K562 (cell line): ENCODE results near the gene CRYZL1. TPM values are rescaled to one million over a fixed set of nuclear protein-coding genes. Genes with fewer than 3 reads are reported as not detected.

Experiments used
- ATAC-seq: fragments of 200-7000 bp; cut with Tn5 transposase; 3 replicates; pipeline ENCODE4 v1.9.1; 2020; ENCODE audit warnings: moderate library complexity
- BruUV-seq: library from RNA; stranded (reverse); fragments of 400-500 nt; replicated peaks from 2 replicates; lab custom pipeline; 2021; lab: Mats Ljungman, UMichigan
- CTCF ChIA-PET: fragments of 300-600 bp; formaldehyde crosslinking; extraction: SDS; loops from one replicate; lab custom pipeline; 2021; ENCODE audit warnings: low intra/inter-chr PET ratio; lab: Yijun Ruan, JAX
- POLR2A ChIA-PET: fragments of 300-600, 350-650 bp; sonication (Branson Sonifier 250); formaldehyde crosslinking; extraction: SDS; loops from one replicate; lab custom pipeline; 2021; ENCODE audit warnings: antibody characterized with exemption, inconsistent platforms; lab: Yijun Ruan, JAX
- DNase-seq, 4 experiments: peaks; one replicate each; pipeline versions ENCODE4 v3.0.0 to v3.0.0-alpha.2; 2011 to 2018; ENCODE audit warnings: low spot score in 3 of 4, mixed read lengths in 3 of 4; ENCODE audit errors: extremely low read depth in 1 of 4
- FAIRE-seq: peaks from 2 replicates; lab custom pipeline; 2011; peaks lifted over from hg19 to GRCh38; lab: Jason Lieb, UNC
- H2AFZ ChIP-seq: 2 replicates; pipeline ENCODE4 v1.6.0; 2011; ENCODE audit warnings: low read depth, low read length, control low read depth, inconsistent platforms
- H3K27ac ChIP-seq: fragments of 200-600 bp; 3 replicates; pipeline ENCODE4 v1.8.0; 2011; ENCODE audit warnings: low read depth, mild to moderate bottlenecking, control low read depth, inconsistent platforms, low read length, moderate library complexity, mixed read lengths; ENCODE audit errors: extremely low read depth
- H3K27me3 ChIP-seq, 2 experiments: fragments of 300-600 bp in 1 of 2; 2 replicates in 1 of 2; 3 replicates in 1 of 2; pipeline versions ENCODE4 v1.6.0 to v1.8.0; 2011; ENCODE audit warnings: inconsistent platforms in 2 of 2, low read length in 2 of 2, mild to moderate bottlenecking in 1 of 2, mixed read lengths in 1 of 2, moderate library complexity in 1 of 2; ENCODE audit not compliant: control insufficient read depth in 2 of 2, insufficient read depth in 2 of 2
- H3K36me3 ChIP-seq: fragments of 300-600 bp; 3 replicates; pipeline ENCODE4 v1.8.0; 2011; ENCODE audit warnings: mild to moderate bottlenecking, low read length, inconsistent platforms; ENCODE audit not compliant: control insufficient read depth, insufficient read depth
- H3K4me1 ChIP-seq, 2 experiments: fragments of 200-600 bp in 1 of 2; replicated peaks in 1 of 2; 2 replicates in 1 of 2; 3 replicates in 1 of 2; pipeline versions ENCODE4 v1.5.1 to v1.8.0; 2011; ENCODE audit warnings: inconsistent platforms in 2 of 2, low read length in 2 of 2, mild to moderate bottlenecking in 1 of 2, mixed read lengths in 1 of 2, moderate library complexity in 1 of 2; ENCODE audit not compliant: control insufficient read depth in 2 of 2, insufficient read depth in 2 of 2
- H3K4me2 ChIP-seq: 2 replicates; pipeline ENCODE4 v1.6.1; 2011; ENCODE audit warnings: low read length, control low read depth, inconsistent platforms, mixed read lengths; ENCODE audit not compliant: insufficient read depth
- H3K4me3 ChIP-seq: fragments of 200-600 bp; sonication (generic), shearing (Covaris generic); 2 replicates; pipeline ENCODE4 v1.5.1; 2016; ENCODE audit warnings: control low read depth, inconsistent platforms
- H3K79me2 ChIP-seq: fragments of 200-600 bp; 3 replicates; pipeline ENCODE4 v1.8.0; 2011; ENCODE audit warnings: low read length, inconsistent platforms; ENCODE audit not compliant: control insufficient read depth, insufficient read depth
- H3K9ac ChIP-seq, 2 experiments: 2 replicates each; pipeline versions ENCODE4 v1.6.0 to v1.6.1; 2011; ENCODE audit warnings: low read depth in 2 of 2, low read length in 2 of 2, control low read depth in 1 of 2, inconsistent platforms in 1 of 2, mild to moderate bottlenecking in 1 of 2, mixed read lengths in 1 of 2; ENCODE audit not compliant: insufficient read depth in 1 of 2
- H3K9me1 ChIP-seq: one replicate; pipeline ENCODE4 v1.6.0; 2011; ENCODE audit warnings: inconsistent platforms, mild to moderate bottlenecking, low read length, moderate library complexity; ENCODE audit not compliant: control insufficient read depth, insufficient read depth
- H3K9me3 ChIP-seq: replicated peaks from 2 replicates; pipeline ENCODE4 v1.5.1; 2011; ENCODE audit warnings: low read depth, low read length, inconsistent platforms; ENCODE audit not compliant: control insufficient read depth, insufficient read depth
- H4K20me1 ChIP-seq: replicated peaks from 2 replicates; pipeline ENCODE4 v1.6.1; 2011; ENCODE audit warnings: low read length, inconsistent platforms, mixed read lengths; ENCODE audit not compliant: control insufficient read depth, insufficient read depth
- ADNP ChIP-seq: fragments of 200-800 bp; sonication (Bioruptor generic); IDR thresholded peaks from 2 replicates; pipeline ENCODE4 v1.6.1; 2016; ENCODE audit warnings: missing genetic modification characterization, missing compliant biosample characterization
- CHD1 ChIP-seq: fragments of 200-600 bp; sonication (generic); IDR thresholded peaks from one replicate; pipeline ENCODE4 v1.6.1; 2012; ENCODE audit warnings: mild to moderate bottlenecking, moderate library complexity, low read length, inconsistent platforms
- EP400 ChIP-seq: fragments of 450-650 bp; IDR thresholded peaks from 2 replicates; pipeline ENCODE4 v1.6.1; 2017; ENCODE audit warnings: antibody characterized with exemption, mild to moderate bottlenecking, moderate library complexity
- HMBOX1 ChIP-seq: sonication (generic); IDR thresholded peaks from 2 replicates; pipeline ENCODE4 v1.6.1; 2016
- KDM4B ChIP-seq, 2 experiments: fragments of 450-650 bp in 1 of 2; sonication (generic) in 1 of 2; IDR thresholded peaks; 2 replicates each; pipeline ENCODE4 v1.6.1; 2016 to 2017; ENCODE audit warnings: borderline replicate concordance in 2 of 2, antibody characterized with exemption in 1 of 2, low read depth in 1 of 2, mild to moderate bottlenecking in 1 of 2
- NR3C1 ChIP-seq: sonication (generic); formaldehyde crosslinking; IDR thresholded peaks from 2 replicates; pipeline ENCODE4 v1.8.1; 2022; ENCODE audit warnings: missing genetic modification reagents
- RBFOX2 ChIP-seq: fragments of 200-400 bp; formaldehyde crosslinking; IDR thresholded peaks from 2 replicates; pipeline ENCODE4 v1.6.1; 2017; ENCODE audit warnings: low read depth, mild to moderate bottlenecking, low read length, moderate library complexity
- RBM25 ChIP-seq: fragments of 200-400 bp; formaldehyde crosslinking; IDR thresholded peaks from 2 replicates; pipeline ENCODE4 v1.6.1; 2018; ENCODE audit warnings: low read length, low read depth, moderate library complexity; ENCODE audit not compliant: severe bottlenecking
- RBM34 ChIP-seq: fragments of 200-400 bp; formaldehyde crosslinking; IDR thresholded peaks from 2 replicates; pipeline ENCODE4 v1.6.1; 2018; ENCODE audit warnings: low read length, borderline replicate concordance; ENCODE audit not compliant: insufficient read depth
- SMARCE1 ChIP-seq: fragments of 450-650 bp; IDR thresholded peaks from 2 replicates; pipeline ENCODE4 v1.7.1; 2016; ENCODE audit warnings: mild to moderate bottlenecking
- ZNF146 ChIP-seq: IDR thresholded peaks from one replicate; pipeline ENCODE4 v1.6.1; 2018; ENCODE audit warnings: missing compliant biosample characterization; ENCODE audit not compliant: unreplicated experiment
- WGBS: fragments of 100-300 bp; shearing (Covaris generic); methylation state at CpG from one replicate; pipeline ENCODE4 v1.1.6; 2016; ENCODE audit warnings: low coverage, mixed read lengths; ENCODE audit not compliant: insufficient coverage; ENCODE audit errors: missing lambda C conversion rate; 5-methylcytosine and 5-hydroxymethylcytosine counted together
- in situ Hi-C: fragments of 300-500 bp; cut with MboI; formaldehyde crosslinking; loops from 4 replicates; pipeline ENCODE4 v1.15.0; 2018; ENCODE audit warnings: inconsistent platforms, mixed read lengths
- intact Hi-C: fragments of 100-400 bp; cut with micrococcal nuclease; formaldehyde crosslinking; loops from 2 replicates; pipeline ENCODE4 v1.14.2; 2022
- polyA plus RNA-seq, 8 experiments: library from polyadenylated mRNA; depleted of rRNA in 4 of 8; stranded (reverse) in 5 of 8; unstranded in 3 of 8; fragments of >200 nt; fragmentation: Nextera tagmentation in 2 of 8; fragmentation: Illumina TruSeq in 1 of 8; extraction: Ambion mirVana in 2 of 8; extraction: Trizol in 1 of 8; gene quantifications; 2 replicates each; pipeline versions ENCODE4 v1.2.1 to v1.2.3, GENCODE V29; 2011 to 2014; ENCODE audit warnings: inconsistent platforms in 1 of 8, missing spikeins in 1 of 8
- total RNA-seq, 7 experiments: library from RNA; depleted of rRNA in 6 of 7; stranded (reverse); fragments of >200 nt in 6 of 7; fragmentation: Illumina TruSeq in 2 of 7; extraction: Trizol in 2 of 7; gene quantifications; 2 replicates each; pipeline versions ENCODE4 v1.2.1 to v1.2.3, GENCODE V29; 2011 to 2021; ENCODE audit warnings: low replicate concordance in 1 of 7

The CRYZL1 gene
- total and polyA plus RNA-seq, 9 of the 15 experiments (the other 6 are each of a cell fraction or from before 2014, with no cell fraction given): 19.9 to 98.2 (median 39.2) TPM

DNA sequence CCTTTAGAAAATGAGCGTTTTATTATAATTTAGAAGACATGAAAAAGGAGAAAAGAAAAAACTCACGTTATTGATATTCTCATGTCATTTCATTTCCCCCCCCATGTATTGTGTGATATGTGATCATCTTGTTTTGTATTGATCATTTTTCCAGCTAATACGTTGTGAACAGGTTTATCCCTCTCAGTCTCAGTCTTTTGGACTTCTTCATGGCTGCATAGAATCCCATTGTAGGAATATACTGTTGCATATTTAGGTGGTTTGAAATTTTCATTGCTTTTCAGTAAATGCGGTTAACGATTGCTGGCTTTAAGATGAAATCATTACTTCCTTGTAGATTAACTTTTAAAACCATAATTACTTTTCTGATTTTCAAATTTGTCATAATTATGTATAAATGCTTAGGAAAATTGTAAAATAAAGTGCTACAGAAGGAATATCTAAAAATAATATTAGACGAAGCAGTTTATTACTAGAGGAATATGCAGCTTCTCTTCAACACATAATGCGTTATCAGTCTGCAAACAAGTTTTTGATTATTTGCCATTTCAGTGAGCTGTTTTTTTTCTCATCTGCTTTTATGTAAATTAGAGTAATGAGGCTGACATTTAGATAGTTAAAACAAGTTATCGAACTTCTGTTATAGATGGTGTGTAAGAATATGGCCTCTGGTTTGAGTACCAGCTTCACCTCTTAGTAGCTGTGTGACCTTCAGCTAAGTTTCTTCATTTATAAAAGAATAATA, 96.9 kb downstream of the CRYZL1 start:
- peak overlapping the region; percentile 99 for H3K27ac ChIP-seq
- POLR2A ChIA-PET: interaction anchor here (0.6 to 6.9 kb wide), 13 partner anchors 9 to 214 kb away, joined by 3 to 99 read pairs (median 4); partner anchors contain the start of genes DONSON and TMEM50B

More for the DNA sequence above, 96.9 kb downstream of the CRYZL1 start:
- peak overlapping the region; percentile 2 to 98; a peak in 3 of 4 replicates for H3K9ac ChIP-seq
- peaks cover 3 to 13% of the 10 kb centered on the region in 2 experiments; a peak in 3 of 5 replicates for H3K4me1 ChIP-seq
- no peak for ATAC-seq
- CTCF ChIA-PET: no interaction called here
- H3K4me2 ChIP-seq: peak overlapping the region; percentile 94
- no peak for FAIRE-seq
- peaks cover 60% of the 10 kb centered on the region for H3K36me3 ChIP-seq
- H3K79me2 ChIP-seq: peaks cover 98% of the 10 kb centered on the region
- H3K9me3 ChIP-seq: no peaks in the 10 kb centered on the region; the same call in 1 of the 2 replicates
- no peak overlapping the region for H2AFZ ChIP-seq
- intact Hi-C loops (loop anchor here (5.0 kb wide), 3 partner anchors 142 to 348 kb away; partner anchors contain the start of gene IFNGR2), in situ Hi-C loops (no loop called here)
- no peak for TF ChIP-seq NR3C1 (CRISPR knock-in tag)
- TF ChIP-seq EP400: peak; percentile 19; the same call in 1 of the 2 replicates
- 0 out of 2 replicates have a peak, but pooled peaks have one; percentile 10 for TF ChIP-seq SMARCE1
- TF ChIP-seq ADNP (tag): 0 out of 2 replicates have a peak, but pooled peaks have one; percentile 20
- TF ChIP-seq CHD1: peak; percentile 71
- no peak for TF ChIP-seq HMBOX1
- peak; percentile 62 for TF ChIP-seq ZNF146
- TF ChIP-seq RBM34: 0 out of 2 replicates have a peak, but pooled peaks have one; percentile 41
- peak; percentile 4 for TF ChIP-seq RBM25
- TF ChIP-seq KDM4B (IDR thresholded peaks at IDR 0.05; ENCODE audit: borderline replicate concordance in 2 of 2, low read depth in 1 of 2): 0 out of 4 replicates have a peak, but pooled peaks of 1 of the 2 experiments have one; percentile 8
- peak; percentile 34; the same call in 1 of the 2 replicates for TF ChIP-seq RBFOX2
- BruUV-seq: no TSS peak
- 3% methylated on average over 8 of the region's 8 CpGs for WGBS
- peak overlapping the region; percentile 71 for H3K4me3 ChIP-seq
- DNase-seq: no peak
- H3K27me3 ChIP-seq: no peaks in the 10 kb centered on the region
- peaks cover 17% of the 10 kb centered on the region for H4K20me1 ChIP-seq
- no peaks in the 10 kb centered on the region for H3K9me1 ChIP-seq
